Endodermal cell (in vitro differentiated cells): ENCODE data around the gene CREBL2. TPM values are rescaled to one million over a fixed set of nuclear protein-coding genes. Genes with fewer than 3 reads are reported as not detected.

Experiments
- DNase-seq: peaks from one replicate; pipeline ENCODE4 v3.0.0-alpha.2; 2017
- H3K27ac ChIP-seq: 2 replicates; pipeline ENCODE4 v1.5.1; 2013; ENCODE audit warnings: mild to moderate bottlenecking, low read depth, low read length, moderate library complexity
- H3K27me3 ChIP-seq: 2 replicates; pipeline ENCODE4 v1.6.1; 2013; ENCODE audit warnings: mild to moderate bottlenecking, low read length, moderate library complexity; ENCODE audit not compliant: insufficient read depth, control insufficient read depth, poor library complexity, severe bottlenecking
- H3K36me3 ChIP-seq: 2 replicates; pipeline ENCODE4 v1.7.0; 2013; ENCODE audit warnings: mild to moderate bottlenecking, low read length, moderate library complexity; ENCODE audit not compliant: control insufficient read depth, insufficient read depth
- H3K4me1 ChIP-seq: one replicate; pipeline ENCODE4 v1.7.0; 2013; ENCODE audit warnings: low read length; ENCODE audit not compliant: control insufficient read depth, insufficient read depth
- H3K4me3 ChIP-seq: 2 replicates; pipeline ENCODE4 v1.5.1; 2013; ENCODE audit warnings: mild to moderate bottlenecking, low read length, moderate library complexity
- H3K9ac ChIP-seq: 2 replicates; pipeline ENCODE4 v1.6.1; 2013; ENCODE audit warnings: mild to moderate bottlenecking, low read length, moderate library complexity; ENCODE audit not compliant: poor library complexity, severe bottlenecking; ENCODE audit errors: extremely low read depth
- H3K9me3 ChIP-seq: 2 replicates; pipeline ENCODE4 v1.6.1; 2013; ENCODE audit warnings: mild to moderate bottlenecking, low read length, moderate library complexity; ENCODE audit not compliant: control insufficient read depth
- H3K27ac Mint-ChIP-seq: 2 replicates; pipeline ENCODE4 v1.8.0; 2020; ENCODE audit warnings: mixed read lengths
- H3K27me3 Mint-ChIP-seq: 2 replicates; pipeline ENCODE4 v1.8.0; 2021; ENCODE audit warnings: mild to moderate bottlenecking, mixed read lengths; ENCODE audit not compliant: insufficient read depth
- H3K36me3 Mint-ChIP-seq: 2 replicates; pipeline ENCODE4 v1.8.0; 2020; ENCODE audit warnings: low read depth, mixed read lengths
- H3K4me1 Mint-ChIP-seq: 2 replicates; pipeline ENCODE4 v1.8.0; 2020; ENCODE audit warnings: mixed read lengths
- H3K4me3 Mint-ChIP-seq: 2 replicates; pipeline ENCODE4 v1.8.0; 2020; ENCODE audit warnings: mild to moderate bottlenecking, moderate library complexity, mixed read lengths
- H3K9me3 Mint-ChIP-seq: 2 replicates; pipeline ENCODE4 v1.8.0; 2020; ENCODE audit warnings: mild to moderate bottlenecking, mixed read lengths
- WGBS, 2 experiments: methylation state at CpG; one replicate each; pipeline versions ENCODE4 v1.1.5 to v1.1.7; 2013; ENCODE audit warnings: missing lambda C conversion rate in 2 of 2, mixed read lengths in 1 of 2; ENCODE audit not compliant: insufficient coverage in 1 of 2, insufficient read length in 1 of 2; 5-methylcytosine and 5-hydroxymethylcytosine counted together
- total RNA-seq, 2 donors: library from RNA; stranded (reverse); fragmentation: NEBNext Ultra II Directional in 1 of 2; extraction: Animal tissue kit (Norgen Biotek cat#: 25700) in 1 of 2; gene quantifications; 2 replicates in 1 of 2; 3 replicates in 1 of 2; pipeline ENCODE4 v1.2.1, GENCODE V29; 2021
- TF ChIP-seq, protein P1 (sequence below): fragments of 200-600 bp; sonication (generic); conservative IDR thresholded peaks from 2 replicates; pipeline ENCODE4 v1.5.0; 2021; ENCODE audit warnings: antibody characterized with exemption, mild to moderate bottlenecking

Gene CREBL2
- total RNA-seq, 2 donors from 2014 or later, result 27.2 to 46.9 TPM

DNA sequence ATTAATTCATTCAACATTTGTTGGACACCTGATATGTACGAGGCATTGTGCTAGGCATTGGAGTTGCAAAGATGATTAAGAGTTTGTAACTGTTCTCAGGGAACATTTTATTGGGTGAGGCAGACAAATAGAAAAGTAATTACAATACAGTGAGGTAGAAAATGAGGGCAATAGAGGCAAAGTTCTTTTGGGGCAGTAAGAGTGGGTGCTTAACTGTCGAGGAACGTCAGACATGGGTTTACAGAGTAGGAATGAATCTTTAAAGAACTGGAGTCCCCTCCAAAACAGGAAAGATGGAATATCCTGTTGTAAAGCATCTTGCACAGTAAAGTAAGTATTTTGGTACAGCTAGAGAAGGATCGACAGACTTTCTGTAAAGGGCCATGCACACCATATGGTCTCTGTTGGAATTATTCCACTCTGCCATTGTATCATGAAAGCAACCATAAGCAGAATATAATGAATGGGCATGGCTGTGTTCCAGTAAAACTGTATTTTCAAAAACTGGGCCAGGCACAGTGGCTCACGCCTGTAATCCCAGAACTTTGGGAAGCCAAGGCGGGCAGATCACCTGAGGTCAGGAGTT, 9.1 kb downstream of the CREBL2 start:
- H3K36me3 Mint-ChIP-seq, result peaks cover 64% of the 10 kb centered on the region
- TF ChIP-seq, protein P1, sequence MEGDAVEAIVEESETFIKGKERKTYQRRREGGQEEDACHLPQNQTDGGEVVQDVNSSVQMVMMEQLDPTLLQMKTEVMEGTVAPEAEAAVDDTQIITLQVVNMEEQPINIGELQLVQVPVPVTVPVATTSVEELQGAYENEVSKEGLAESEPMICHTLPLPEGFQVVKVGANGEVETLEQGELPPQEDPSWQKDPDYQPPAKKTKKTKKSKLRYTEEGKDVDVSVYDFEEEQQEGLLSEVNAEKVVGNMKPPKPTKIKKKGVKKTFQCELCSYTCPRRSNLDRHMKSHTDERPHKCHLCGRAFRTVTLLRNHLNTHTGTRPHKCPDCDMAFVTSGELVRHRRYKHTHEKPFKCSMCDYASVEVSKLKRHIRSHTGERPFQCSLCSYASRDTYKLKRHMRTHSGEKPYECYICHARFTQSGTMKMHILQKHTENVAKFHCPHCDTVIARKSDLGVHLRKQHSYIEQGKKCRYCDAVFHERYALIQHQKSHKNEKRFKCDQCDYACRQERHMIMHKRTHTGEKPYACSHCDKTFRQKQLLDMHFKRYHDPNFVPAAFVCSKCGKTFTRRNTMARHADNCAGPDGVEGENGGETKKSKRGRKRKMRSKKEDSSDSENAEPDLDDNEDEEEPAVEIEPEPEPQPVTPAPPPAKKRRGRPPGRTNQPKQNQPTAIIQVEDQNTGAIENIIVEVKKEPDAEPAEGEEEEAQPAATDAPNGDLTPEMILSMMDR, result no peak
- Histone ChIP-seq H3K4me1 (no peaks in the 10 kb centered on the region), H3K27me3 (no peaks in the 10 kb centered on the region), H3K9ac (no peak overlapping the region), H3K4me3 (no peak overlapping the region), H3K9me3 (peaks cover 20% of the 10 kb centered on the region), H3K27ac (no peak overlapping the region), H3K36me3 (no peaks in the 10 kb centered on the region)
- H3K4me3 Mint-ChIP-seq, result no peak overlapping the region
- 92 to 97% methylated on average over 5 to 6 of the region's 6 CpGs for WGBS, 2 experiments
- H3K27ac Mint-ChIP-seq, result no peak overlapping the region
- no peaks in the 10 kb centered on the region for H3K27me3 Mint-ChIP-seq
- peaks cover 9% of the 10 kb centered on the region for H3K4me1 Mint-ChIP-seq
- H3K9me3 Mint-ChIP-seq, result peaks cover 40% of the 10 kb centered on the region
- DNase-seq, result no peak

GRCh38 chr12:12622418-12622817, 10.7 kb downstream of the CREBL2 start:
- H3K27me3 ChIP-seq, result no peaks in the 10 kb centered on the region
- no peaks in the 10 kb centered on the region for H3K4me1 Mint-ChIP-seq
- no peak overlapping the region for H3K27ac ChIP-seq
- H3K36me3 ChIP-seq, result no peaks in the 10 kb centered on the region
- peaks cover 20% of the 10 kb centered on the region for H3K9me3 ChIP-seq
- no peaks in the 10 kb centered on the region for H3K4me1 ChIP-seq
- H3K27me3 Mint-ChIP-seq, result no peaks in the 10 kb centered on the region
- H3K36me3 Mint-ChIP-seq, result peaks cover 59% of the 10 kb centered on the region
- DNase-seq, result no peak
- no peak overlapping the region for H3K9ac ChIP-seq
- WGBS, 2 experiments, result 87 to 92% methylated on average over 2 to 3 of the region's 3 CpGs
- TF ChIP-seq, protein P1, result no peak
- no peak overlapping the region for H3K4me3 Mint-ChIP-seq
- H3K27ac Mint-ChIP-seq, result no peak overlapping the region
- no peak overlapping the region for H3K4me3 ChIP-seq
- H3K9me3 Mint-ChIP-seq, result peaks cover 36% of the 10 kb centered on the region

GRCh38 chr12:12624498-12624992, 12.9 kb downstream of the CREBL2 start:
- 81 to 87% methylated on average over 3 to 5 of the region's 5 CpGs for WGBS, 2 experiments
- Mint-ChIP-seq H3K27me3 (no peaks in the 10 kb centered on the region), H3K4me3 (no peak overlapping the region), H3K36me3 (peaks cover 41% of the 10 kb centered on the region), H3K4me1 (no peaks in the 10 kb centered on the region), H3K27ac (no peak overlapping the region), H3K9me3 (peaks cover 19% of the 10 kb centered on the region)
- H3K9ac ChIP-seq, result no peak overlapping the region
- H3K27ac ChIP-seq, result no peak overlapping the region
- no peaks in the 10 kb centered on the region for H3K27me3 ChIP-seq
- peaks cover 12% of the 10 kb centered on the region for H3K9me3 ChIP-seq
- H3K4me1 ChIP-seq, result no peaks in the 10 kb centered on the region
- DNase-seq, result no peak
- H3K36me3 ChIP-seq, result no peaks in the 10 kb centered on the region
- H3K4me3 ChIP-seq, result no peak overlapping the region
- TF ChIP-seq, protein P1, result no peak
